WTC11 (cell line): ENCODE measurements around the gene LCE1A. TPM values are rescaled to one million over a fixed set of nuclear protein-coding genes. Genes with fewer than 3 reads are reported as not detected.
A peak's percentile ranks its signal among the peaks of the same experiment; 100 is the strongest.

Source experiments
- ATAC-seq: fragments of 200-7000 bp; cut with Tn5 transposase; 2 replicates; pipeline ENCODE4 v1.10.0; 2021; ENCODE audit warnings: mild to moderate bottlenecking, moderate library complexity
- CTCF ChIA-PET: fragments of 300-600 bp; sonication (Branson Sonifier 250); formaldehyde crosslinking; loops from one replicate; lab custom pipeline; 2021; ENCODE audit warnings: antibody characterized with exemption; lab: Charles Lee
- POLR2A ChIA-PET: fragments of 350-600 bp; sonication (Branson Sonifier 250); formaldehyde crosslinking; loops from one replicate; lab custom pipeline; 2021; ENCODE audit warnings: antibody characterized with exemption; lab: Charles Lee
- DNase-seq: peaks from one replicate; pipeline ENCODE4 v3.0.0; 2021; ENCODE audit warnings: low spot score
- H3K27ac Mint-ChIP-seq: 2 replicates; pipeline ENCODE4 v1.8.0; 2021; ENCODE audit warnings: mixed read lengths
- H3K27me3 Mint-ChIP-seq: 2 replicates; pipeline ENCODE4 v1.8.0; 2021; ENCODE audit warnings: low read depth, mild to moderate bottlenecking, moderate library complexity, mixed read lengths
- H3K36me3 Mint-ChIP-seq: 2 replicates; pipeline ENCODE4 v1.8.0; 2021; ENCODE audit warnings: mixed read lengths
- H3K4me1 Mint-ChIP-seq: 2 replicates; pipeline ENCODE4 v1.8.0; 2022; ENCODE audit warnings: mixed read lengths
- H3K4me3 Mint-ChIP-seq: 2 replicates; pipeline ENCODE4 v1.8.0; 2021; ENCODE audit warnings: mild to moderate bottlenecking, moderate library complexity, mixed read lengths
- H3K9me3 Mint-ChIP-seq: 2 replicates; pipeline ENCODE4 v1.8.0; 2021; ENCODE audit warnings: mixed read lengths
- ATF3 ChIP-seq: sonication (generic); formaldehyde crosslinking; conservative IDR thresholded peaks from 2 replicates; pipeline ENCODE4 v1.8.1; 2022; ENCODE audit warnings: mild to moderate bottlenecking, missing genetic modification reagents
- CTCF ChIP-seq: fragments of 200-600 bp; IDR thresholded peaks from 2 replicates; pipeline ENCODE4 v1.8.0; 2022; ENCODE audit warnings: antibody characterized with exemption
- EMX1 ChIP-seq: fragments of 250-450 bp; sonication (Bioruptor Pico); IDR thresholded peaks from 2 replicates; pipeline ENCODE4 v1.8.0; 2021; ENCODE audit warnings: mild to moderate bottlenecking
- ETV6 ChIP-seq: sonication (generic); formaldehyde crosslinking; IDR thresholded peaks from 2 replicates; pipeline ENCODE4 v1.8.1; 2022; ENCODE audit warnings: mild to moderate bottlenecking, missing genetic modification reagents
- FOXP1 ChIP-seq: sonication (generic); formaldehyde crosslinking; IDR thresholded peaks from 2 replicates; pipeline ENCODE4 v1.8.0; 2022; ENCODE audit warnings: missing genetic modification reagents, mild to moderate bottlenecking, moderate library complexity, borderline replicate concordance
- GABPB1 ChIP-seq: sonication (generic); formaldehyde crosslinking; IDR thresholded peaks from 2 replicates; pipeline ENCODE4 v1.8.1; 2023; ENCODE audit warnings: mild to moderate bottlenecking, missing genetic modification reagents
- GTF2I ChIP-seq: fragments of 250-450 bp; sonication (Bioruptor Pico); conservative IDR thresholded peaks from 2 replicates; pipeline ENCODE4 v1.4.0; 2021; ENCODE audit warnings: mild to moderate bottlenecking
- MLX ChIP-seq: sonication (generic); formaldehyde crosslinking; IDR thresholded peaks from 2 replicates; pipeline ENCODE4 v1.8.1; 2023; ENCODE audit warnings: mild to moderate bottlenecking, missing genetic modification reagents, moderate library complexity
- NFE2L1 ChIP-seq: sonication (generic); formaldehyde crosslinking; IDR thresholded peaks from 2 replicates; pipeline ENCODE4 v1.8.1; 2023; ENCODE audit warnings: missing genetic modification reagents
- NR1H2 ChIP-seq: sonication (generic); formaldehyde crosslinking; IDR thresholded peaks from 2 replicates; pipeline ENCODE4 v1.9.0; 2021; ENCODE audit warnings: mild to moderate bottlenecking, moderate library complexity, missing genetic modification reagents
- SP1 ChIP-seq: sonication (generic); formaldehyde crosslinking; conservative IDR thresholded peaks from 2 replicates; pipeline ENCODE4 v1.8.1; 2022; ENCODE audit warnings: missing genetic modification reagents
- ZBTB43 ChIP-seq: sonication (generic); formaldehyde crosslinking; IDR thresholded peaks from 2 replicates; pipeline ENCODE4 v1.8.1; 2023; ENCODE audit warnings: mild to moderate bottlenecking, missing genetic modification reagents
- ZNF317 ChIP-seq: sonication (generic); formaldehyde crosslinking; IDR thresholded peaks from 2 replicates; pipeline ENCODE4 v1.8.1; 2023; ENCODE audit warnings: low read depth, mild to moderate bottlenecking, moderate library complexity, missing genetic modification reagents, borderline replicate concordance
- total RNA-seq: library from RNA; stranded (reverse); gene quantifications from 3 replicates; pipeline ENCODE4 v1.2.3, GENCODE V29; 2021
- TF ChIP-seq, protein P1 (sequence below): sonication (generic); formaldehyde crosslinking; IDR thresholded peaks from 2 replicates; pipeline ENCODE4 v1.8.0; 2023; ENCODE audit warnings: missing genetic modification reagents, mild to moderate bottlenecking, borderline replicate concordance
- TF ChIP-seq, protein P2 (sequence below): sonication (generic); formaldehyde crosslinking; IDR thresholded peaks from 2 replicates; pipeline ENCODE4 v1.8.1; 2023; ENCODE audit warnings: mild to moderate bottlenecking, missing genetic modification reagents
- TF ChIP-seq, protein P3 (sequence below): sonication (generic); formaldehyde crosslinking; IDR thresholded peaks from 2 replicates; pipeline ENCODE4 v1.8.1; 2022; ENCODE audit warnings: low read depth, mild to moderate bottlenecking, moderate library complexity, missing genetic modification reagents, borderline replicate concordance

Gene LCE1A
- total RNA-seq, 1 experiment from 2014 or later, result not detected

DNA sequence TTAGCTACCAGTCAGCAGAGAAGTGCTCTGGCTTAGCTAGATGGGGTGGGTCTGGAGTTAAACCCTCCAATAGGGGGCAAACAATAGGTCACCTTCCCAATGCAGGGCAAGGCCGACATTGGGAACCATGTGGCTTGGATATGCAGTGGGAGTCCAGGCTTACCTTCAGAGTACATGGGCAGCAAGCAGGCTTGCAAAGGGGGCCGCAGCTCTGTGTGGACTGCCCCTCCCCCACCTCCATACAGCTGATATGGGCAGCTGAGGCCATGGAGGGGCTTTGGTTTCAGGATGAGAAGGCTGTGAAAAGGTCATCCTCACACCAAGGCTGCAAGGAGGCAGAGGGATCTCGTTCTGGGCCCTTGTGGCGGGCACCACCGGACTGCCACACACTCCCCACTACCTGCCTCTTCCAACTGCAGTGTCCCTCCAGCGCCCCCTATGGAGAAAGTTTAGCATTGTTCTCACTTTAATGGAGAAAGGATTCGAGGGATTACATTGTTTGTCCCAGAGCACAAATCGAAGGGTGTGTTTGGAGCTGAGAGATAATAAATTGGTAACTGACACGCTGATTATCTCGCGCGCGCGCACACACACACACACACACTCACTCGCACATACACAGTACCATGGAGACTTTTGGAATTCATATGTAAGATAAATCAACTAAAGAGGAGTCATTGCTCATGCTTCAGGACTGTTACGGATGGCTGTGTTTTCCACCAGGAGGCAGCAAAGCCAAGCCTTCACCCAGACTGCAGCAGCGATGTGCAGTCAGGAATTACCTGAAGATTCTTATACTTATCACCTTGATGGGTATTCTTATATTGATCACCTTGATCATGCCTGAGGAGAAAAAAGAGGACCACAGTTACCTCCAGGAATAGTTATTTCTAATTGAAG is 43.8 kb downstream of the LCE1A start:
- no peaks in the 10 kb centered on the region for H3K4me1 Mint-ChIP-seq
- no peaks in the 10 kb centered on the region for H3K36me3 Mint-ChIP-seq
- 0 out of 2 replicates have a peak overlapping the region, but pooled peaks have one; percentile 26 for H3K4me3 Mint-ChIP-seq
- TF ChIP-seq, protein P1, sequence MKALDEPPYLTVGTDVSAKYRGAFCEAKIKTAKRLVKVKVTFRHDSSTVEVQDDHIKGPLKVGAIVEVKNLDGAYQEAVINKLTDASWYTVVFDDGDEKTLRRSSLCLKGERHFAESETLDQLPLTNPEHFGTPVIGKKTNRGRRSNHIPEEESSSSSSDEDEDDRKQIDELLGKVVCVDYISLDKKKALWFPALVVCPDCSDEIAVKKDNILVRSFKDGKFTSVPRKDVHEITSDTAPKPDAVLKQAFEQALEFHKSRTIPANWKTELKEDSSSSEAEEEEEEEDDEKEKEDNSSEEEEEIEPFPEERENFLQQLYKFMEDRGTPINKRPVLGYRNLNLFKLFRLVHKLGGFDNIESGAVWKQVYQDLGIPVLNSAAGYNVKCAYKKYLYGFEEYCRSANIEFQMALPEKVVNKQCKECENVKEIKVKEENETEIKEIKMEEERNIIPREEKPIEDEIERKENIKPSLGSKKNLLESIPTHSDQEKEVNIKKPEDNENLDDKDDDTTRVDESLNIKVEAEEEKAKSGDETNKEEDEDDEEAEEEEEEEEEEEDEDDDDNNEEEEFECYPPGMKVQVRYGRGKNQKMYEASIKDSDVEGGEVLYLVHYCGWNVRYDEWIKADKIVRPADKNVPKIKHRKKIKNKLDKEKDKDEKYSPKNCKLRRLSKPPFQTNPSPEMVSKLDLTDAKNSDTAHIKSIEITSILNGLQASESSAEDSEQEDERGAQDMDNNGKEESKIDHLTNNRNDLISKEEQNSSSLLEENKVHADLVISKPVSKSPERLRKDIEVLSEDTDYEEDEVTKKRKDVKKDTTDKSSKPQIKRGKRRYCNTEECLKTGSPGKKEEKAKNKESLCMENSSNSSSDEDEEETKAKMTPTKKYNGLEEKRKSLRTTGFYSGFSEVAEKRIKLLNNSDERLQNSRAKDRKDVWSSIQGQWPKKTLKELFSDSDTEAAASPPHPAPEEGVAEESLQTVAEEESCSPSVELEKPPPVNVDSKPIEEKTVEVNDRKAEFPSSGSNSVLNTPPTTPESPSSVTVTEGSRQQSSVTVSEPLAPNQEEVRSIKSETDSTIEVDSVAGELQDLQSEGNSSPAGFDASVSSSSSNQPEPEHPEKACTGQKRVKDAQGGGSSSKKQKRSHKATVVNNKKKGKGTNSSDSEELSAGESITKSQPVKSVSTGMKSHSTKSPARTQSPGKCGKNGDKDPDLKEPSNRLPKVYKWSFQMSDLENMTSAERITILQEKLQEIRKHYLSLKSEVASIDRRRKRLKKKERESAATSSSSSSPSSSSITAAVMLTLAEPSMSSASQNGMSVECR, result no peak
- 0 out of 2 replicates have a peak, but pooled peaks have one; percentile 22 for TF ChIP-seq SP1 (CRISPR knock-in tag)
- TF ChIP-seq CTCF, result peak; percentile 82; the same call in 1 of the 2 replicates
- 0 out of 2 replicates have a peak, but pooled peaks have one; percentile 27 for TF ChIP-seq NFE2L1 (CRISPR knock-in tag)
- TF ChIP-seq ZBTB43 (CRISPR knock-in tag), result 0 out of 2 replicates have a peak, but pooled peaks have one; percentile 32
- TF ChIP-seq, all 79 proteins: peak for 4
- H3K27ac Mint-ChIP-seq, result no peak overlapping the region
- DNase-seq, result peak; percentile 38
- ChIA-PET POLR2A (no interaction called here), CTCF (interaction anchor here (0.7 to 4.0 kb wide), 20 partner anchors 8 to 412 kb away, joined by 3 to 82 read pairs (median 6); partner anchors contain the start of gene SPRR4)
- H3K27me3 Mint-ChIP-seq, result no peaks in the 10 kb centered on the region; the same call in 1 of the 2 replicates
- peak; percentile 88 for ATAC-seq
- H3K9me3 Mint-ChIP-seq, result no peaks in the 10 kb centered on the region

GRCh38 chr1:152871731-152872126 is 44.5 kb downstream of the LCE1A start:
- H3K4me3 Mint-ChIP-seq, result no peak overlapping the region
- H3K4me1 Mint-ChIP-seq, result no peaks in the 10 kb centered on the region
- H3K27me3 Mint-ChIP-seq, result no peaks in the 10 kb centered on the region; the same call in 1 of the 2 replicates
- ATAC-seq, result no peak
- H3K36me3 Mint-ChIP-seq, result no peaks in the 10 kb centered on the region
- H3K9me3 Mint-ChIP-seq, result no peaks in the 10 kb centered on the region
- DNase-seq, result no peak
- ChIA-PET POLR2A (no interaction called here), CTCF (interaction anchor here (0.7 to 4.0 kb wide), 12 partner anchors 15 to 362 kb away, joined by 3 to 82 read pairs (median 8); no protein-coding TSS in a partner anchor)
- no peak overlapping the region for H3K27ac Mint-ChIP-seq
- TF ChIP-seq ZNF317 (CRISPR knock-in tag), result no peak
- TF ChIP-seq, protein P2, sequence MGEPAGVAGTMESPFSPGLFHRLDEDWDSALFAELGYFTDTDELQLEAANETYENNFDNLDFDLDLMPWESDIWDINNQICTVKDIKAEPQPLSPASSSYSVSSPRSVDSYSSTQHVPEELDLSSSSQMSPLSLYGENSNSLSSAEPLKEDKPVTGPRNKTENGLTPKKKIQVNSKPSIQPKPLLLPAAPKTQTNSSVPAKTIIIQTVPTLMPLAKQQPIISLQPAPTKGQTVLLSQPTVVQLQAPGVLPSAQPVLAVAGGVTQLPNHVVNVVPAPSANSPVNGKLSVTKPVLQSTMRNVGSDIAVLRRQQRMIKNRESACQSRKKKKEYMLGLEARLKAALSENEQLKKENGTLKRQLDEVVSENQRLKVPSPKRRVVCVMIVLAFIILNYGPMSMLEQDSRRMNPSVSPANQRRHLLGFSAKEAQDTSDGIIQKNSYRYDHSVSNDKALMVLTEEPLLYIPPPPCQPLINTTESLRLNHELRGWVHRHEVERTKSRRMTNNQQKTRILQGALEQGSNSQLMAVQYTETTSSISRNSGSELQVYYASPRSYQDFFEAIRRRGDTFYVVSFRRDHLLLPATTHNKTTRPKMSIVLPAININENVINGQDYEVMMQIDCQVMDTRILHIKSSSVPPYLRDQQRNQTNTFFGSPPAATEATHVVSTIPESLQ, result no peak
- TF ChIP-seq EMX1 (CRISPR knock-in tag), result no peak
- TF ChIP-seq MLX (CRISPR knock-in tag), result no peak
- TF ChIP-seq FOXP1 (CRISPR knock-in tag), result no peak
- TF ChIP-seq NR1H2 (CRISPR knock-in tag), result no peak
- TF ChIP-seq GABPB1 (CRISPR knock-in tag), result no peak
- TF ChIP-seq GTF2I (CRISPR knock-in tag), result no peak
- TF ChIP-seq ETV6 (CRISPR knock-in tag), result no peak
- TF ChIP-seq, protein P3, sequence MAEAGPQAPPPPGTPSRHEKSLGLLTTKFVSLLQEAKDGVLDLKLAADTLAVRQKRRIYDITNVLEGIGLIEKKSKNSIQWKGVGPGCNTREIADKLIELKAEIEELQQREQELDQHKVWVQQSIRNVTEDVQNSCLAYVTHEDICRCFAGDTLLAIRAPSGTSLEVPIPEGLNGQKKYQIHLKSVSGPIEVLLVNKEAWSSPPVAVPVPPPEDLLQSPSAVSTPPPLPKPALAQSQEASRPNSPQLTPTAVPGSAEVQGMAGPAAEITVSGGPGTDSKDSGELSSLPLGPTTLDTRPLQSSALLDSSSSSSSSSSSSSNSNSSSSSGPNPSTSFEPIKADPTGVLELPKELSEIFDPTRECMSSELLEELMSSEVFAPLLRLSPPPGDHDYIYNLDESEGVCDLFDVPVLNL (CRISPR knock-in tag), result no peak
- no peak for TF ChIP-seq SP1 (CRISPR knock-in tag)
- no peak for TF ChIP-seq ATF3 (CRISPR knock-in tag)
- TF ChIP-seq ZBTB43 (CRISPR knock-in tag), result no peak
